RCC 7860 (cell line): Measurements from ENCODE around the gene S100A10.

ENCODE experiments used
- DNase-seq: peaks from one replicate; pipeline ENCODE4 v3.0.0-alpha.2; 2015; ENCODE audit warnings: low spot score
- FAIRE-seq: peaks from 2 replicates; lab custom pipeline; 2012; peaks lifted over from hg19 to GRCh38; lab: Jason Lieb, UNC

S100A10 gene

GRCh38 chr1:151993734-151994496 is at the start of gene S100A10:
Gene S100A10 (minus strand): TSS chr1:151993859. CDS start chr1:151986230, 7,629 bp downstream.
- FAIRE-seq (no peak), DNase-seq (peak; percentile 68)

- FAIRE-seq = no peak
- DNase-seq = no peak
Measured at GRCh38 chr1:152042030-152042429, 48.4 kb upstream of the S100A10 start.

- no peak for DNase-seq
- no peak for FAIRE-seq
Measured at GRCh38 chr1:152039886-152040285, 46.2 kb upstream of the S100A10 start.

- no peak for FAIRE-seq
- no peak for DNase-seq
Measured at GRCh38 chr1:152039461-152039860, 45.8 kb upstream of the S100A10 start.

- FAIRE-seq (no peak), DNase-seq (no peak)
Measured at GRCh38 chr1:152038871-152039270, 45.2 kb upstream of the S100A10 start.

- FAIRE-seq (no peak), DNase-seq (peak; percentile 74)
Measured at GRCh38 chr1:152036267-152037216, 42.9 kb upstream of the S100A10 start, which contains the start of gene S100A11. Gene S100A11 (minus strand): TSS chr1:152037004. CDS start chr1:152036915, 89 bp downstream.

- DNase-seq (peak; percentile 28), FAIRE-seq (no peak)
Measured at GRCh38 chr1:152035539-152036266, 42.0 kb upstream of the S100A10 start.

GRCh38 chr1:152034654-152035538 is 41.2 kb upstream of the S100A10 start:
- peak; percentile 72 for DNase-seq
- peak; percentile 36 for FAIRE-seq

- FAIRE-seq (no peak), DNase-seq (no peak)
Measured at GRCh38 chr1:152034324-152034653, 40.6 kb upstream of the S100A10 start.

GRCh38 chr1:152029929-152030211 is 36.2 kb upstream of the S100A10 start:
- DNase-seq (no peak), FAIRE-seq (no peak)

GRCh38 chr1:152029144-152029928 is 35.7 kb upstream of the S100A10 start:
- no peak for FAIRE-seq
- DNase-seq = no peak

GRCh38 chr1:152026895-152027294 is 33.2 kb upstream of the S100A10 start:
- DNase-seq (no peak), FAIRE-seq (no peak)

GRCh38 chr1:152024223-152024622 is 30.6 kb upstream of the S100A10 start:
- FAIRE-seq = no peak
- DNase-seq = no peak

GRCh38 chr1:152023221-152023620 is 29.6 kb upstream of the S100A10 start:
- no peak for FAIRE-seq
- DNase-seq = no peak

- no peak for DNase-seq
- no peak for FAIRE-seq
Measured at GRCh38 chr1:152022474-152022873, 28.8 kb upstream of the S100A10 start.

- no peak for FAIRE-seq
- DNase-seq = no peak
Measured at GRCh38 chr1:152021569-152021968, 27.9 kb upstream of the S100A10 start.

- no peak for FAIRE-seq
- DNase-seq = no peak
Measured at GRCh38 chr1:152020849-152021248, 27.2 kb upstream of the S100A10 start.

GRCh38 chr1:152018537-152018936 is 24.9 kb upstream of the S100A10 start:
- no peak for FAIRE-seq
- no peak for DNase-seq

- no peak for FAIRE-seq
- no peak for DNase-seq
Measured at GRCh38 chr1:152015766-152016165, 22.1 kb upstream of the S100A10 start.

GRCh38 chr1:152014943-152015342 is 21.3 kb upstream of the S100A10 start:
- DNase-seq (no peak), FAIRE-seq (no peak)
